Heart left ventricle (tissue), 16 donors: Measurements from ENCODE around the gene SOWAHD. TPM values are rescaled to one million over a fixed set of nuclear protein-coding genes. Genes with fewer than 3 reads are reported as not detected.

Source experiments
- ATAC-seq, 4 donors: fragments of 200-7000 bp; cut with Tn5 transposase; one replicate each; pipeline ENCODE4 v1.9.1; 2020 to 2022; ENCODE audit warnings: moderate library complexity in 4 of 4, mild to moderate bottlenecking in 3 of 4, moderate number of reproducible peaks in 1 of 4
- DNase-seq, 5 donors: peaks; one replicate each; pipeline ENCODE4 v3.0.0-alpha.2; 2020
- H3K27ac ChIP-seq, 12 donors: fragments of 200-600 bp; sonication (generic) in 4 of 12; one replicate each; pipeline versions ENCODE4 v1.5.0 to v1.8.0; 2016 to 2022; ENCODE audit warnings: mild to moderate bottlenecking in 2 of 12
- H3K27me3 ChIP-seq, 9 donors: fragments of 200-600 bp; sonication (generic) in 2 of 9; one replicate each; pipeline versions ENCODE4 v1.5.1 to v1.8.0; 2016 to 2022; ENCODE audit warnings: mild to moderate bottlenecking in 3 of 9
- H3K36me3 ChIP-seq, 9 donors: fragments of 200-600 bp; sonication (generic) in 2 of 9; one replicate each; pipeline versions ENCODE4 v1.5.0 to v1.8.0; 2018 to 2022; ENCODE audit warnings: mild to moderate bottlenecking in 2 of 9
- H3K4me1 ChIP-seq, 12 donors: fragments of 200-600 bp; sonication (generic) in 4 of 12; one replicate each; pipeline versions ENCODE4 v1.5.0 to v1.8.0; 2016 to 2022; ENCODE audit warnings: mild to moderate bottlenecking in 3 of 12
- H3K4me3 ChIP-seq, 12 donors: fragments of 200-600 bp; sonication (generic) in 4 of 12; one replicate each; pipeline versions ENCODE4 v1.5.0 to v1.8.0; 2017 to 2022; ENCODE audit warnings: mild to moderate bottlenecking in 9 of 12, moderate library complexity in 4 of 12
- H3K9me3 ChIP-seq, 12 donors: fragments of 200-600 bp; sonication (generic) in 4 of 12; one replicate each; pipeline versions ENCODE4 v1.5.0 to v1.8.0; 2016 to 2022; ENCODE audit warnings: mild to moderate bottlenecking in 1 of 12
- CTCF ChIP-seq, 12 donors: fragments of 200-600 bp; sonication (generic) in 4 of 12; IDR thresholded peaks; one replicate each; pipeline versions ENCODE4 v1.5.0 to v1.8.0; 2018 to 2022; ENCODE audit warnings: antibody characterized with exemption in 12 of 12, mild to moderate bottlenecking in 5 of 12
- POLR2A ChIP-seq, 2 donors: fragments of 450-650 bp; IDR thresholded peaks; one replicate each; pipeline ENCODE4 v1.6.1; 2017; ENCODE audit warnings: antibody characterized with exemption in 2 of 2, mild to moderate bottlenecking in 2 of 2, moderate library complexity in 2 of 2
- WGBS, 4 donors: extraction: QIAGEN DNeasy Blood & Tissue Kit in 2 of 4; methylation state at CpG; one replicate each; pipeline versions ENCODE4 v1.1.5 to v1.1.7; 2013 to 2018; 5-methylcytosine and 5-hydroxymethylcytosine counted together
- intact Hi-C, 10 donors: fragments of 100-400 bp; cut with DNase I; formaldehyde crosslinking; loops; one replicate each; pipeline versions ENCODE4 v1.11.1 to v1.14.2; 2022
- polyA plus RNA-seq, 2 donors: library from polyadenylated mRNA; stranded (reverse); fragments of 200-250 nt; gene quantifications; one replicate each; pipeline ENCODE4 v1.2.3, GENCODE V29; 2013
- total RNA-seq, 9 donors: library from RNA; depleted of rRNA in 2 of 9; stranded (reverse); fragments of >200 nt in 2 of 9; fragmentation: NEBNext Ultra II Directional in 3 of 9; extraction: Animal tissue kit (Norgen Biotek cat#: 25700) in 3 of 9; gene quantifications; one replicate each; pipeline versions ENCODE4 v1.1.0 to v1.2.4, GENCODE V29; 2016 to 2023
- donor health status: ischemic (EF 13 %, LVEDD 7.1; RV severe dilation, severe dysfunction).
- donor health status: healthy with polysubstance abuse.
- donor health status: DM: no; HTN: yes; CAD: no.
- donor health status: DM: no; HTN: no; CAD: no.
- donor health status: ischemic (EF 25% LVEDD 6.9; RV normal size, moderate dysfunction).
- donor health status: ischemic (EF 25% LVEDD 5.7; RV mildly dilated, moderate dysfunction).
- donor health status: healthy.
- donor health status: DM: yes; HTN: yes; CAD: no.
- donor health status: ischemic (EF 35%, LVEDD 5.7; RV mildly dilated, moderate dysfunction).
- donor health status: nonischemic (EF 11% LVEDD 7.7; RV severe dilation, severe dysfunction).
- donor health status: DM: yes; HTN: yes; CAD: no.
- donor health status: PGD.
- donor health status: ischemic (EF 29% LVEDD 5.4; RV normal size, mild dysfunction).
- donor health status: nonischemic (EF 23%, LVEDD 6.1; RV moderate dilation, normal function).

Gene SOWAHD
- total and polyA plus RNA-seq, 11 donors = 0.15 to 2.1 (median 0.27) TPM; not detected in 5

- no peak for DNase-seq
- 64 to 80% (median 68%) methylated on average over 7 of the region's 7 CpGs for WGBS, 4 donors
Observed at GRCh38 chrX:119755981-119756533, 2.3 kb upstream of the SOWAHD start.

GRCh38 chrX:119756926-119757635 lies 1.3 kb upstream of the SOWAHD start:
- peaks cover 0 to 38% (median 0%) of the 10 kb centered on the region in 12 donors for H3K4me1 ChIP-seq
- 79 to 87% (median 82%) methylated on average over 10 of the region's 10 CpGs for WGBS, 4 donors
- no peak overlapping the region for H3K4me3 ChIP-seq
- intact Hi-C loops = no loop called here
- H3K9me3 ChIP-seq = no peaks in the 10 kb centered on the region
- peaks cover 0 to 21% (median 0%) of the 10 kb centered on the region in 9 donors for H3K27me3 ChIP-seq
- no peak for DNase-seq
- H3K27ac ChIP-seq = peak overlapping the region in 1 of 12 donors; percentile 85
- ATAC-seq = no peak
- H3K36me3 ChIP-seq = no peaks in the 10 kb centered on the region
- no peak for TF ChIP-seq POLR2A (IDR thresholded peaks at IDR 0.05)
- no peak for TF ChIP-seq CTCF (IDR thresholded peaks at IDR 0.05)

More at GRCh38 chrX:119755981-119756533, 2.3 kb upstream of the SOWAHD start:
- H3K27ac ChIP-seq = peak overlapping the region in 1 of 12 donors; percentile 85
- no peak overlapping the region for H3K4me3 ChIP-seq
- TF ChIP-seq CTCF (IDR thresholded peaks at IDR 0.05) (no peak), POLR2A (IDR thresholded peaks at IDR 0.05) (no peak)
- no peaks in the 10 kb centered on the region for H3K9me3 ChIP-seq
- peaks cover 0 to 38% (median 0%) of the 10 kb centered on the region in 12 donors for H3K4me1 ChIP-seq
- peak in 1 of 4 donors; percentile 49 for ATAC-seq
- peaks cover 0 to 21% (median 0%) of the 10 kb centered on the region in 9 donors for H3K27me3 ChIP-seq
- intact Hi-C loops = no loop called here
- H3K36me3 ChIP-seq = no peaks in the 10 kb centered on the region

GRCh38 chrX:119757646-119757978 lies 776 bp upstream of the SOWAHD start:
- Histone ChIP-seq H3K36me3 (no peaks in the 10 kb centered on the region), H3K27me3 (peaks cover 0 to 21% (median 0%) of the 10 kb centered on the region in 9 donors), H3K4me1 (peaks cover 0 to 38% (median 0%) of the 10 kb centered on the region in 12 donors), H3K9me3 (no peaks in the 10 kb centered on the region), H3K4me3 (peak overlapping the region in 8 of 12 donors; percentile 34 to 67 (median 52)), H3K27ac (peak overlapping the region in 1 of 12 donors; percentile 69)
- TF ChIP-seq POLR2A (IDR thresholded peaks at IDR 0.05) (no peak), CTCF (IDR thresholded peaks at IDR 0.05) (no peak)
- DNase-seq (no peak), ATAC-seq (no peak)
- intact Hi-C loops = no loop called here
- WGBS, 4 donors = 48 to 64% (median 62%) methylated on average over 12 of the region's 12 CpGs

GRCh38 chrX:119758731-119759247 lies 401 bp downstream of the SOWAHD start:
- intact Hi-C loops = no loop called here
- H3K27ac ChIP-seq = peak overlapping the region in 1 of 12 donors; percentile 69
- peak overlapping the region; percentile 29 to 67 (median 48) for H3K4me3 ChIP-seq
- H3K9me3 ChIP-seq = no peaks in the 10 kb centered on the region
- DNase-seq (peak in 3 of 5 donors; percentile 33 to 61 (median 34)), ATAC-seq (peak in 3 of 4 donors; percentile 36 to 52 (median 44))
- H3K4me1 ChIP-seq = peaks cover 0 to 43% (median 0%) of the 10 kb centered on the region in 12 donors
- H3K27me3 ChIP-seq = peaks cover 0 to 21% (median 0%) of the 10 kb centered on the region in 9 donors
- H3K36me3 ChIP-seq = no peaks in the 10 kb centered on the region
- TF ChIP-seq CTCF (IDR thresholded peaks at IDR 0.05) (no peak), POLR2A (IDR thresholded peaks at IDR 0.05) (no peak)
- 1 to 29% (median 13%) methylated on average over 29 to 53 of the region's 54 CpGs for WGBS, 4 donors
